HUES64 (cell line): ENCODE data around the gene ZNF333.

Experiments
- H3K27ac ChIP-seq: 2 replicates; pipeline ENCODE4 v1.7.0; 2013; ENCODE audit warnings: low read depth, low read length, inconsistent platforms
- H3K27me3 ChIP-seq: 2 replicates; pipeline ENCODE4 v1.6.1; 2013; ENCODE audit warnings: mild to moderate bottlenecking, low read length; ENCODE audit not compliant: insufficient read depth
- H3K36me3 ChIP-seq: 2 replicates; pipeline ENCODE4 v1.6.1; 2013; ENCODE audit warnings: mild to moderate bottlenecking, low read length; ENCODE audit not compliant: insufficient read depth
- H3K4me1 ChIP-seq: 2 replicates; pipeline ENCODE4 v1.6.1; 2013; ENCODE audit warnings: mild to moderate bottlenecking, low read length, moderate library complexity; ENCODE audit not compliant: insufficient read depth
- H3K4me3 ChIP-seq: 2 replicates; pipeline ENCODE4 v1.5.1; 2013; ENCODE audit warnings: mild to moderate bottlenecking, low read length, moderate library complexity
- H3K9ac ChIP-seq: 2 replicates; pipeline ENCODE4 v1.6.1; 2013; ENCODE audit warnings: mild to moderate bottlenecking, low read depth, low read length
- H3K9me3 ChIP-seq: 2 replicates; pipeline ENCODE4 v1.6.1; 2013; ENCODE audit warnings: low read depth, low read length; ENCODE audit not compliant: insufficient read depth
- WGBS: fragments of 150-250, 120-280 bp; methylation state at CpG from one replicate; pipeline ENCODE4 v1.1.7; 2013; ENCODE audit warnings: missing lambda C conversion rate; 5-methylcytosine and 5-hydroxymethylcytosine counted together

Gene ZNF333

DNA sequence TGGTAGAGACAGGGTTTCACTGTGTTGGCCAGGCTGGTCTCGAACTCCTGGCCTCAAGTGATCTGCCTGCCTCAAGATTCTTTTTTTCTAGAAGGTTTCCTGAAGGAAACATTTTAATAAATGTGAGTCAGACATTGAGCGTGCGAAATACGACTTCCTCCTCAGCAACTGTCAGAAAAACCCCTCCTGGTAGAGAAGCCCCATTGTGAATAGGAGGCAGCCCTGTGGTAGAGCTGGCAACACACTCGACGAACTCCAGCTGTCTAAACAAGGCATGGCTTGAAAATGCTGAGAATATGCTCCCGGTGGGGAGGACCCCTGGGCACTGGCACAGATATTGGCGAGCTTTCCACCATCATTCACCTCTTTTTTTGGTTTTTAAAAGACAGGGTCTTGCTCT is 9.8 kb downstream of the ZNF333 start:
- WGBS = 96% methylated on average over 8 of the region's 8 CpGs
- Histone ChIP-seq H3K27ac (no peak overlapping the region), H3K4me3 (no peak overlapping the region), H3K9ac (no peak overlapping the region), H3K27me3 (no peaks in the 10 kb centered on the region), H3K9me3 (peaks cover 3% of the 10 kb centered on the region; the same call in 1 of the 2 replicates), H3K36me3 (peaks cover 67% of the 10 kb centered on the region), H3K4me1 (no peaks in the 10 kb centered on the region)

DNA sequence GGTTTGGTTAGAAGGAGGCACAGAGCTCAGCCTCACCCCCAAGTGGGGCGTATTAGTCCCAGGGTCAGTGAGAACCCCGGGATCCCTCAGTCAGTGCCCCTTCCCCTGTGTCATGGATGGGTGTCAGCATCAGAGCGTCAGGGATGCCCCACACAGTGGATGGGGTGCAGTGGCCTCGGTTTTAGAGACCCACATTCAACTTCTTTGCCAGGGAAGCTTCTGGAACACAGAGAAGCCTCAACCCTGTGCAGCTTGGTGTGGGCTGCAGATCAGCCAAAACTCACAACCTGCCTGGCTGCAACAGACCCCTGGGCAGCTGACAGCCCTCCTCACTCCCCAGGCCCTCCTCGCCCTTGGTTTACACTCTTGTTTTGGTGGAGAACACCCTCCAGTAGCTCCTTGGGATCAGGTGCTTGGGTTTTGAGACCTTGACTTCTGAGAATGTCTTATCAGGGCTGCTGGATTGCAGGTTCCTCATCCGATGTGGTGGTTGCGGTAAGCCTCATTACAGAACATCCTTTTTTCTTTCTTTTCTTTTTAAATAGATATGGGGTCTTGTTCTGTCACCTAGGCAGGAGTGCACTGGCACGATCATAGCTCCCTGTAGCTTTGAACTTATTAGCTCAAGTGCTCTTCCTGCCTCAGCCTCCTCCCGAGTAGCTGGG is 11.0 kb downstream of the ZNF333 start:
- Histone ChIP-seq H3K4me3 (no peak overlapping the region), H3K36me3 (peaks cover 65% of the 10 kb centered on the region), H3K9ac (no peak overlapping the region), H3K27me3 (no peaks in the 10 kb centered on the region), H3K9me3 (peaks cover 3% of the 10 kb centered on the region; the same call in 1 of the 2 replicates), H3K4me1 (no peaks in the 10 kb centered on the region), H3K27ac (no peak overlapping the region)
- WGBS = 91% methylated on average over 7 of the region's 9 CpGs

DNA sequence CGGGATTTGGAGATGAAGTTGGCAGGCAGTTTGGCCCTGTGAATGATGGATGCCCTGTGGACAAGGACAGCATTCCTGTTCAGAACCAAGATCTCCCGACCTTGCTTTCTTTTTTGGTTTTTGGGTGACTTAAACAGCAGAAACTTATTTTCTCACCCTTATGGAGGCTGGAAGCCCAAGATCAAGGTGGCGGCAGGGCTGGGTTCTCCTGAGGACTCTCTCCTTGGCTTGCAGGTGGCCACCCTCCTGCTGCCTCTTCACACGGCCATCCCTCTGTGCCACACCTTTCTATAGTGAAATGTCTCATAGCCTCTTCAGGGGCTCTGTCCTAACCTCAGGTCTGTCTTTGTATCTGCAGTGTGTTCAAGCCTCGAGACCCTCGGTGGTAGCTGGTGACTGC is 14.0 kb downstream of the ZNF333 start:
- H3K36me3 ChIP-seq = peaks cover 76% of the 10 kb centered on the region
- WGBS = 92% methylated on average over 6 of the region's 6 CpGs
- H3K27me3 ChIP-seq = no peaks in the 10 kb centered on the region

DNA sequence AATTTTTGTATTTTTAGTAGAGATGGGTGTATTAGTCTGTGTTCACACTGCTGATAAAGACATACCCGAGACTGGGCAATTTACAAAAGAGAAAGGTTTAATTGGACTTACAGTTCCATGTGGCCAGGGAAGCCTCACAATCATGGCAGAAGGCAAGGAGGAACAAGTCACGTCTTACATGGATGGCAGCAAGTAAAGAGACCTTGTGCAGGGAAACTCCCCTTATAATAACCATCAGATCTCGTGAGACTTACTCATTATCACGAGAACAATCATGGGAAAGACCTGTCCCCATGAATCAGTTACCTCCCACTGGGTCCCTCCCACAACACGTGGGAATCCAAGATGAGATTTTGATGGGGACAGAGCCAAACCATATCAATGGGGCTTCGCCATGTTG is 14.6 kb downstream of the ZNF333 start:
- Histone ChIP-seq H3K27me3 (no peaks in the 10 kb centered on the region), H3K4me3 (no peak overlapping the region), H3K36me3 (peaks cover 77% of the 10 kb centered on the region), H3K9ac (no peak overlapping the region), H3K4me1 (no peaks in the 10 kb centered on the region), H3K9me3 (peaks cover 10% of the 10 kb centered on the region), H3K27ac (no peak overlapping the region)
- WGBS = 89% methylated on average over 6 of the region's 6 CpGs

More for the DNA sequence above, 14.0 kb downstream of the ZNF333 start:
- Histone ChIP-seq H3K9me3 (peaks cover 10% of the 10 kb centered on the region), H3K27ac (no peak overlapping the region), H3K9ac (no peak overlapping the region), H3K4me1 (no peaks in the 10 kb centered on the region), H3K4me3 (no peak overlapping the region)

DNA sequence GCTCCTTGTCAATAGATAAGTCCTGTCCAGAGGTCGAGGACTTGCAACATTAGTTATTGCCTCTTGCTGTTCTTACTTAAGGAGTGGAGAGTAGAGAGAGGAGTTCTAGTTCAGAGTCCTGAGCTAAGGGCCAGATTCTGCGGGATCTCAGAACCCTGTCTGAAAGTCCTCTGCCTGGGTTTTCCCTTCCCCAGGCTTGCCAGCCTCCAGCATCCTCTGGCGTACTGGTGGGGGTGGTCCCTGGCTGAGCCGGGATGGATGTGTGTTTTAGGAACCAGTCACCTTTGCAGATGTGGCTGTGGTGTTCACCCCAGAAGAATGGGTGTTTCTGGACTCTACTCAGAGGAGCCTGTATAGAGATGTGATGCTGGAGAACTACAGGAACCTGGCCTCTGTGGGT is 26.0 kb downstream of the ZNF333 start:
- Histone ChIP-seq H3K27me3 (no peaks in the 10 kb centered on the region), H3K36me3 (peaks cover 47% of the 10 kb centered on the region), H3K4me1 (no peaks in the 10 kb centered on the region), H3K4me3 (no peak overlapping the region), H3K9me3 (peaks cover 78% of the 10 kb centered on the region), H3K27ac (no peak overlapping the region), H3K9ac (no peak overlapping the region)
- 93% methylated on average over 4 of the region's 4 CpGs for whole genome bisulfite sequencing

DNA sequence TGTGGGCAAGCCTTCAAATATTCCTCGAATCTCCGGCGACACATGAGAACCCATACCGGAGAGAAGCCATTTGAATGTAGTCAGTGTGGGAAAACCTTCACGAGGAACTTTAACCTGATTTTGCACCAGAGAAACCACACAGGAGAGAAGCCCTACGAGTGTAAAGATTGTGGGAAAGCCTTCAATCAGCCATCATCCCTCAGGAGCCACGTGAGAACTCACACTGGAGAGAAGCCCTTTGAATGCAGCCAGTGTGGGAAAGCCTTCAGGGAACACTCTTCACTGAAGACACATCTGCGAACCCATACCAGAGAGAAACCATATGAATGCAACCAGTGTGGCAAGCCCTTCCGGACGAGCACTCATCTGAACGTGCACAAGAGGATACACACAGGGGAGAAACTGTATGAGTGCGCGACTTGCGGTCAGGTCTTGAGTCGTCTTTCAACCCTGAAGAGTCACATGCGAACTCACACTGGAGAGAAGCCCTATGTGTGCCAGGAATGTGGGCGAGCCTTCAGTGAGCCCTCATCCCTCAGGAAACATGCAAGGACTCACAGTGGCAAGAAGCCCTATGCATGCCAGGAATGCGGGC is 28.8 kb downstream of the ZNF333 start:
- H3K4me1 ChIP-seq = no peaks in the 10 kb centered on the region
- H3K27ac ChIP-seq = no peak overlapping the region
- H3K9me3 ChIP-seq = peaks cover 92% of the 10 kb centered on the region
- H3K36me3 ChIP-seq = peaks cover 47% of the 10 kb centered on the region
- no peak overlapping the region for H3K9ac ChIP-seq
- 93% methylated on average over 18 of the region's 18 CpGs for WGBS
- H3K27me3 ChIP-seq = no peaks in the 10 kb centered on the region
- H3K4me3 ChIP-seq = 0 out of 2 replicates have a peak overlapping the region, but pooled peaks have one; percentile 16

DNA sequence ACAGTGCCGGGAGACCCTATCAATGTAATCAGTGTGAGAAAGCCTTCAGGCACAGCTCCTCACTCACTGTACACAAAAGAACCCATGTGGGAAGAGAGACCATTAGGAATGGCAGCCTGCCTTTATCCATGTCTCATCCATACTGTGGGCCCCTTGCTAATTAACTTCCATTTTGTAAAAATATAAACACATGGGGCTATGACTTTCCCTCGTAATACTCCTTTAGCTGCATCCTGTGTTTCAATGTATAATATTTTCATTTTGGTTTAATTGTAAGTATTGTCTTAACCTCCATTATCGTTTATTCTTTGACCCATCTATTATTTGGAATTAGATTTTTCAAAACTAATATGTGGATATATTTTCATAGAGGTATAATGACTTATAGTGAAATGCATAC is 29.3 kb downstream of the ZNF333 start:
- Histone ChIP-seq H3K9me3 (peaks cover 92% of the 10 kb centered on the region), H3K27me3 (no peaks in the 10 kb centered on the region), H3K9ac (no peak overlapping the region), H3K4me3 (no peak overlapping the region), H3K27ac (no peak overlapping the region), H3K36me3 (peaks cover 45% of the 10 kb centered on the region), H3K4me1 (no peaks in the 10 kb centered on the region)
- WGBS = 94% methylated on average over 1 of the region's 3 CpGs

DNA sequence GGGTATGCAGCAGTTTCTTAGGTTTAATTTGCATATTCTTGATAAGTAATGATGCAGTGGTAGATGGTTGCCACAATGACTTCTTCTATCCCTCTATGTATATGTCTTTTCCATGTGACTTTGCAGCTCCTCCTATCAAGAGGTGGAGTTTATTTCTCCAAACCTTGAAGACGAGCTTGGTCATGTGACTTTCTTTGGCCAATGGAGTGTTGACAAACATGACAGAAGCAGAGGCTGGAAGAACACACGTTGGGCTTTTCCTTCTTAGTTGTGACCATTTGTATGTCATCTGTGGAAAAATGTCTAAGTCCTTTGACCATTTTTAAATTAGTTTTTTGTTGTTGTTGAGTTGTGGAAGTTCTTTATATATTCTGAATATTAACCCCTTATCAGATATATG is 32.3 kb downstream of the ZNF333 start:
- 70% methylated on average over 2 of the region's 2 CpGs for WGBS
- H3K4me3 ChIP-seq = no peak overlapping the region
- H3K27ac ChIP-seq = no peak overlapping the region
- peaks cover 87% of the 10 kb centered on the region for H3K9me3 ChIP-seq
- no peaks in the 10 kb centered on the region for H3K27me3 ChIP-seq
- no peaks in the 10 kb centered on the region for H3K4me1 ChIP-seq
- peaks cover 24% of the 10 kb centered on the region for H3K36me3 ChIP-seq
- H3K9ac ChIP-seq = no peak overlapping the region

DNA sequence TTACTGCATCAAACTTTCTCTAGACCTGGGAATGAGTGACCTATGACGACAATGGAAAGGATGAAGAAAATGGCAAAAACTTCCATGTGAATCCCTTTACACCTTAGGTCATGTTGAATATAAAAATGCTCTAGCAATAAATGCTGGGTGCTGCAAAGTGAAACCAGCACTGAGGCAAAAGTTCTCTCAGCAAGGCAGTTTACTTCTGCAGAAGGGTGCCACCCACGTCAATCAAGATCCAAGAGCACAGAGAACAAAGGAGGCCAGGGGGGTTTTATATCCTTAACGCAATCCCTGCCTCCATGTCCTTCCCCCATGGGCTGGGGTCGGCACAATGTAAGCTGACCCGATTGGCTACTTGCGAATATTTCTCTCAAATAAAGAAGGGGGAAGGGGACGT is 38.7 kb downstream of the ZNF333 start:
- Histone ChIP-seq H3K27ac (no peak overlapping the region), H3K27me3 (no peaks in the 10 kb centered on the region), H3K9ac (no peak overlapping the region), H3K36me3 (no peaks in the 10 kb centered on the region), H3K9me3 (peaks cover 82% of the 10 kb centered on the region), H3K4me3 (no peak overlapping the region), H3K4me1 (no peaks in the 10 kb centered on the region)
- 79% methylated on average over 6 of the region's 7 CpGs for WGBS

DNA sequence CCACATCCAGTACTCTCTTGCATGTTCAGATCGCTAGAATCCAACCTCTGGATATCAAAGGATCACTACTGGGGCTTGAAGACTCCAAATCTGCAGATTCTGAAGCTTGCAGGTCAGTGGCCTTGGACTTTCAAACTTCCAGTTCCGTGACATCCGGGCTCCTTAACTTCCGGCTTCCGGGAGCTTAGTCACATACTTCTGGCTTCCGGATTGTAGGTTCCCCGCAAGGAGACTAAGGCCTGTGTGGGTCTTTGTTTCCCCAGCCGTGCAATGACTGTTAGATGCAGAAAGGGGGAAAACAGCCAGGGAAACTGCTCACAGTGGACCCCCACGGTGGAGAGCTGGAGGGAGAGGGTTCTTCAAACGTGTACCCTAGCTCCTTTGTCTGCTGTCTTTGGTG is 41.4 kb downstream of the ZNF333 start:
- Histone ChIP-seq H3K4me3 (no peak overlapping the region), H3K4me1 (no peaks in the 10 kb centered on the region), H3K27ac (no peak overlapping the region), H3K9ac (no peak overlapping the region), H3K36me3 (no peaks in the 10 kb centered on the region), H3K9me3 (peaks cover 88% of the 10 kb centered on the region), H3K27me3 (no peaks in the 10 kb centered on the region)
- WGBS = 72% methylated on average over 10 of the region's 10 CpGs

DNA sequence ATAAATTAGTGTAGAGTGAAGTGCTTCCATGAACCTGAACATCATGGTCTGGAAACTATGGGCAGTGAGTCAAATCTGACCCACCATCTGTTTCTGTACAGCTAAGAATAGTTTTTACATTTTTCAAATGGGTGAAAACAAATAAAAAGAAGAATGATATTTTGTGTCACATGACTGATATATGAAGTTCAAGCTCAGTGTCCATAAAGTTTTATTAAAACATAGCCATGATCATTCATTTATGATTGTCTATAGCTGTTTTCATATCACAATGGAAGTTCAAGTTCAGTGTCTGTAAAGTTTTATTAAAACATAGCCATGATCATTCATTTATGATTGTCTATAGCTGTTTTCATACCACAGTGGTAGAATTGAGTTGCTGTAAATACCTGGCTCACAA is 42.7 kb downstream of the ZNF333 start:
- H3K9me3 ChIP-seq = peaks cover 79% of the 10 kb centered on the region
- no peak overlapping the region for H3K9ac ChIP-seq
- no peak overlapping the region for H3K27ac ChIP-seq
- no peaks in the 10 kb centered on the region for H3K4me1 ChIP-seq
- no peak overlapping the region for H3K4me3 ChIP-seq
- H3K27me3 ChIP-seq = no peaks in the 10 kb centered on the region
- no peaks in the 10 kb centered on the region for H3K36me3 ChIP-seq
